Muscle of back (tissue), 11 donors: ENCODE data around the gene ACOX1. TPM values are rescaled to one million over a fixed set of nuclear protein-coding genes. Genes with fewer than 3 reads are reported as not detected.

Source experiments
- DNase-seq, 3 donors: peaks; one replicate each; pipeline versions ENCODE4 v3.0.0 to v3.0.0-alpha.2; 2013
- polyA plus RNA-seq, 10 donors: library from polyadenylated mRNA; unstranded; fragments of 120-200 nt; gene quantifications; one replicate each; pipeline ENCODE4 v1.2.1, GENCODE V29; 2013; ENCODE audit not compliant: insufficient read length in 10 of 10

Gene ACOX1
- polyA plus RNA-seq, 10 donors, result 14.2 to 22.4 (median 18.5) TPM

DNA sequence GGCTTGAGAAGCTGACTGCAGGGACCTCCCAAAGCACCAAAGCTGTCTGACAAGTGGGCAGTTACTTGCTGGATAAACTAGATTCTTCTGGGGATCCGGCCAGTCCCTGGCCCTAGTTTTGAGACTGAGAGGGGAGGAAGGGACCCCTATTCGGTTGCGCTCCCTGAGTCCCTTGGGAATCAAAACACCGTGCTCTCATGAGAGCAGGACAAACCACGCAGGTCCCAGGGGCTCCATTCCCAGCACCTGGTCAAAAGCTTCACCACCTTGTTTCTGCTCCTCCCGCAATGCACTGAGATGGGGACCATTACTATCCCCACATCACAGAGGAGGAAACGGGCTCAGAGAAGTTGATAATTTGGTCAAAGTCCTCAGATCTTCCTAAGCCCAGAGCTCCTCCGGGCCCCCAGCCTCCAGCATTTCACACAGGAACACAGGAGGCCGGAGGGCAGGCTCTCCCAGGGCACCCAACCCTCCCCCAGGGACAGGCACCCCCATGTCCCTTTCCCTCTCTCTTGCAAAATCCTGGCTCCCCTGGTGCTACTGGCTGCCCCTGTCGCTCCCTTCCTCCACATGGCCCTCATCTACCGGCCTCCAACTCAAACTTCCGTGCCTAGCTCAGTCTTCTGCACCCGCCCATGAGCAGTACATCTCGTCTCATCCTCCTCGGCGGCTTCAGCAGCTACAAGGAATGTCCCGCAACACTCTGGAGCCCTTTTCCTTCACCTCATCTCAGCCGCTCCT lies 85.5 kb downstream of the ACOX1 start:
- no peak for DNase-seq

DNA sequence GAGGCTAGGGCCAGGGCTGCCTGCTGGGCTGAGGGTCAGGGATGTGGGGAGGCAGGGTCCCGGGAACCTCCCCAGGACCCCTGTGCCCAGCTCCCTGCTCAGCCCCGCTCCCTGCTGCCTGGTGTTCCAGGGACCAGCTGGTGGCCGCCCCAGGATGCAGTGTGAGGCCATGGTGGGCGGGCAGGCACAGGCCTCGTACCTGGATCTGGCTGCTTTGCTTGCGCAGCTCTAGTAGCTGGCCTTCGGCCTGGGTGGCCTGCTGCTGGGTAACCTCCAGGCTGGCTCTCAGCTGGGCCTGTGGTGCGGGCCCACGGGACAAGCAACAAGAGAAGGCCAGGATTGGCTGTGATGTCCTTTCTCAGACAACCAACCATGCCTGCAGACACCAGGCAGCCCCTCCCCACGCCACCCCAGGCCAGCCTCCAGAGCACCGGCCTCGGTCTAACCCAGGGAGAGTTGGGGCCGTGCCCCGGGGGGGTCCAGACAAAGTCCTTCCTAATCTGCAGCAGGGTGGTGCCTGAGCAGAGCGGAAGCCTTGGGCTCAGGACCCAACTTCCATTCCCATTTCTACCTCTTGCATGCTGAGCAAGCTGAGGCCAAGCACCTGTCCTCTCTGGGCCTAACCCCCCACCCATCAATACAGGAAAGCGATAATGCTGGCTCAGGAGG lies 86.3 kb downstream of the ACOX1 start:
- DNase-seq, result no peak

DNA sequence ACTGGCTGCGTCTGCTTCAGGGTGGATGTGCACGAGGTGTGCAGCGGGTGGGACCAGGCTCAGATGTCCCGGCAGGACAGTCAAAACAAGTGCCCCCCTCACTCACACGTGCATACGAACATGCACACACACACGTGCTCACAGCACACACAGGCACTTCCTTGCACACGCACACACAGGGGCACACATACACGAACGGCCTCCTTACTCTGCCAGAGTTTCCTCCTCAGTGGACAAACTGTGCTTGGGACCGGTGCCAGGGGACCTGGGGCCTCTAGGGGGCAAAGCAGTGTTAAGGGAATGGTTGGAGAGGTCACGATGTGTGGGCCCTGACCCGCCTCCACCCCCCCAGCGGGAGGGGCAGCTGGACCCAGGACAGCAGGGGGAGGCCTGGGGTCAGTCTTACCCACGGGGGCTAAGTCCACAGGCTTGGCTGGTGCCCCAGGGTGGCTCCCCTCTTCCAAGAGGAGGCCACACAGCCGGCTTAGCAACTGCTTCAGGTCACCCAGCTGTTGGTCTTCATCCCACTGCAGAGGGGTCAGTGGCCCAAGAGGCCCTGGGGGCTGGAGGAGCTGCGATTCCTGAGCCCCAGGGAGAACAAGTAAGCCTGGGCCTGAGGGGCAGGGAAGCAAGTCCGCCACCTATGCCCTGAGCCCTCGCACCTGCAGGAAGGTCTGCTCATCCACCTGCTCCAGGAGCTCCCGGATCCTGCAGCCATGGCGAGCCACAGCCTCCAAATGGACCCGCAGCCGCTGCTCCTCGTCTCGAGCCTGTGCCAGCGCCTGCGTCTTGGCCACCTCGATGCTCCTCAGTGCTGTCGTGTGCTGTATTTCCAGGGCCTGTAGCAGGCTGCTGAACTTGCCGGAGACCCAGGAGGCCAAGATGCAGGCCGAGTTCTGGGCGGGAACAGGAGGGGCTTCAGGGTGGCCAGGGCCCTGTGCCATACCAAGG lies 87.1 kb downstream of the ACOX1 start:
- no peak for DNase-seq

Other genes with a start within 250 kb of the ACOX1 start
- gene GALK1, start 214.0 kb downstream of the ACOX1 start, polyA plus RNA-seq, result 10 to 100 TPM; 15.0 to 40.9 (median 25.4) TPM
- 10 to 100 TPM; 19.7 to 29.9 (median 24.9) TPM for gene UNK, start 194.4 kb downstream of the ACOX1 start, polyA plus RNA-seq
- gene UNC13D, start 134.8 kb downstream of the ACOX1 start, polyA plus RNA-seq, result 1 to 10 TPM; 2.5 to 6.8 (median 4.3) TPM
- 10 to 100 TPM; 46.3 to 57.8 (median 51.4) TPM for gene WBP2, start 123.8 kb downstream of the ACOX1 start, polyA plus RNA-seq
- 10 to 100 TPM; 15.3 to 27.2 (median 21.3) TPM for gene TRIM47, start 100.6 kb downstream of the ACOX1 start, polyA plus RNA-seq
- 10 to 100 TPM in 9 of 10 donors, 1 to 10 TPM in 1; 9.2 to 20.8 (median 13.9) TPM for gene TRIM65, start 82.2 kb downstream of the ACOX1 start, polyA plus RNA-seq
- gene MRPL38, start 74.3 kb downstream of the ACOX1 start, polyA plus RNA-seq, result 10 to 100 TPM; 52.9 to 67.8 (median 63.9) TPM
- 1 to 10 TPM; 3.1 to 7.9 (median 6.2) TPM for gene FBF1, start 38.1 kb downstream of the ACOX1 start, polyA plus RNA-seq
- 10 to 100 TPM in 9 of 10 donors, 1 to 10 TPM in 1; 8.5 to 20.2 (median 14.0) TPM for gene TEN1, start 74 bp upstream of the ACOX1 start, polyA plus RNA-seq
- gene CDK3, start 21.7 kb upstream of the ACOX1 start, polyA plus RNA-seq, result 10 to 100 TPM in 1 of 10 donors, 1 to 10 TPM in 9; 3.9 to 12.1 (median 7.1) TPM
- gene EVPL, start 48.1 kb upstream of the ACOX1 start, polyA plus RNA-seq, result 10 to 100 TPM in 2 of 10 donors, under 1 TPM in 7, not detected in 1; 0.11 to 12.4 (median 0.18) TPM
- gene SRP68, start 93.4 kb upstream of the ACOX1 start, polyA plus RNA-seq, result 10 to 100 TPM; 62.0 to 92.5 (median 78.8) TPM
- not detected for gene GALR2, start 95.6 kb upstream of the ACOX1 start, polyA plus RNA-seq
- gene ZACN, start 100.0 kb upstream of the ACOX1 start, polyA plus RNA-seq, result 10 to 100 TPM in 3 of 10 donors, 1 to 10 TPM in 7; 1.7 to 17.8 (median 6.9) TPM
- 100 to 1,000 TPM in 1 of 10 donors, 10 to 100 TPM in 9; 63.9 to 103 (median 82.0) TPM for gene EXOC7, start 124.6 kb upstream of the ACOX1 start, polyA plus RNA-seq
- under 1 TPM in 7 of 10 donors, not detected in 3; 0.05 to 0.41 (median 0.12) TPM for gene FOXJ1, start 162.1 kb upstream of the ACOX1 start, polyA plus RNA-seq